Measurements from ENCODE around the gene COPS8.

COPS8 gene

DNA sequence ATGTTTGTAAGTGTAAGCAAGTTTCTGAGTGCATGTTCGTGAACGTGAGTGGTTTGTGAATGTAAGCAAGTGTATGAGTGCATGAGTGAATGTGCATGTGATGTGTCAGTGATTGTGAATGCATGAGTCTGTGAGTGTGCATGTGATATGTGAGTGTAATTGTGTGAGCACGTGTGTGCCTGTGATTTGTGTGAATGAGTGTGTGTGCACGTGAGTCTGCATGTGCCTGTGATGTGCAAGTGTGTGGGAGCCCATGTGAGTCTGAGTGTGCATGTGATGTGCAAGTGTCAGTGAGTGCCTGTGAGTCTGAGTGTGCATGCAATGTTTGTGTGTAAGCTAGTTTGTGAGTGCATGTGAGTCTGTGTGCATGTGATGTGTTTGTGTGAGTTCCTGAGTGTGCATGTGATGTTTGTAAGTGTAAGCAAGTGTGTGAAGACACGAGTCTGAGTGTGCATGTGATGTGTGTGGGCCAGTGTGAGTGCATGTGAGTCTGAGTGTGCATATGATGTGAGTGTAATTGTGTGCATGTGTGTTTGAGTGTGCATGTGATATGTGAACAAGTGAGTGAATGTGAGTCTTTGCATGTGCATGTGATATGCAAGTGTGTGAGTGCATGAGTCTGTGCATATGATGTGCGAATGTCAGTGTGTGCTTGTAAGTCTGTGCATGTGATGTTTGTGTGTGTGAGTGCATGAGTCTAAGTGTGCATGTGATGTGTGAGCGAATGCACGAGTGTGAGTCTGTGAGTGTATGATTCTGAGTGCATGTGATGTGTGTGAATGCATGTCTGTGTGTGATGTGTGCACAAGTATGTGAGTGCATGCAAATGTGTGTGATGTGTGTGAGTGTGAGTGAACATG is 45.1 kb downstream of the COPS8 start:
- H3K4me3 ChIP-seq (ENCODE audit: low read length): no peak overlapping the region
- TF ChIP-seq, protein P1, sequence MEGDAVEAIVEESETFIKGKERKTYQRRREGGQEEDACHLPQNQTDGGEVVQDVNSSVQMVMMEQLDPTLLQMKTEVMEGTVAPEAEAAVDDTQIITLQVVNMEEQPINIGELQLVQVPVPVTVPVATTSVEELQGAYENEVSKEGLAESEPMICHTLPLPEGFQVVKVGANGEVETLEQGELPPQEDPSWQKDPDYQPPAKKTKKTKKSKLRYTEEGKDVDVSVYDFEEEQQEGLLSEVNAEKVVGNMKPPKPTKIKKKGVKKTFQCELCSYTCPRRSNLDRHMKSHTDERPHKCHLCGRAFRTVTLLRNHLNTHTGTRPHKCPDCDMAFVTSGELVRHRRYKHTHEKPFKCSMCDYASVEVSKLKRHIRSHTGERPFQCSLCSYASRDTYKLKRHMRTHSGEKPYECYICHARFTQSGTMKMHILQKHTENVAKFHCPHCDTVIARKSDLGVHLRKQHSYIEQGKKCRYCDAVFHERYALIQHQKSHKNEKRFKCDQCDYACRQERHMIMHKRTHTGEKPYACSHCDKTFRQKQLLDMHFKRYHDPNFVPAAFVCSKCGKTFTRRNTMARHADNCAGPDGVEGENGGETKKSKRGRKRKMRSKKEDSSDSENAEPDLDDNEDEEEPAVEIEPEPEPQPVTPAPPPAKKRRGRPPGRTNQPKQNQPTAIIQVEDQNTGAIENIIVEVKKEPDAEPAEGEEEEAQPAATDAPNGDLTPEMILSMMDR (conservative IDR thresholded peaks at IDR 0.05; ENCODE audit: low read length): no peak
- DNase-seq (ENCODE audit: low read depth): no peak

DNA sequence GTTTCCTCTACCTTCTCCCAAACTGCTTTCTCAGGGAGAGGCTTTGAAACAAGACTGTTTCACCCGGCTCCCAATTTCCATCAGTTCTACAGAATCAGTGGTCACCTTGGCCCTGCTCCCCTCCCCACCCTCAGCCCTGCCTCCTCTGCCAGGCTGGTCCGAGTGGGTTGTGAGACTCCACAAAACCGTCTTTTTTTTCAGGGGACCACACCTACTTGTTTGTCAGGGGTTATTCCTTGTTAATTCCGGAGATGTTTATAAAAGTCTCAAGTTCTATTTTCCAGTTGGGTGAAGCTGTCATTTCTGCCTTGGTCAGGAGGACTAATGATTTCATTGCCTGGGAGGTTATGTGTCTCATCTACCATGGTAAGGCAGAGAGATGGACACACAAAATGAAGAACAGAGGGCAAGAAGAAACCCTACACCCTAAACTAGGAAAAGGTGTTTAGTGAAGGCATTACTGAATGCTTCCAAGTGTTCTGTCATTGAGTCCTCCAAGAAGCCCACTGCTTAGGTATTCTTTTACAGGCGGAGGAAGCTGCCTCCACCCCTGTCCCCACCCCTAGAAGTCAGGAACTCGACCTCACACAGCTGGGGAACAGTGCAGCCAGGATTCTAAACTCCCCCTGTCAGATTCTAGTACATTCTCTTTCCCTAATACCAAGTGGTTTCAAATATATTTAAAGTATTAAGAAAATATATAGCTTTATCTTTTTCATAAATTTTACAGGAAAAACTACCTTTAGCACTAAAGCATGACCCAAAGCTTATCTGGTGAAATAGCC is 46.3 kb downstream of the COPS8 start:
- TF ChIP-seq, protein P1 (conservative IDR thresholded peaks at IDR 0.05; ENCODE audit: low read length): no peak
- no peak overlapping the region for H3K4me3 ChIP-seq (ENCODE audit: low read length)
- no peak for DNase-seq (ENCODE audit: low read depth)

DNA sequence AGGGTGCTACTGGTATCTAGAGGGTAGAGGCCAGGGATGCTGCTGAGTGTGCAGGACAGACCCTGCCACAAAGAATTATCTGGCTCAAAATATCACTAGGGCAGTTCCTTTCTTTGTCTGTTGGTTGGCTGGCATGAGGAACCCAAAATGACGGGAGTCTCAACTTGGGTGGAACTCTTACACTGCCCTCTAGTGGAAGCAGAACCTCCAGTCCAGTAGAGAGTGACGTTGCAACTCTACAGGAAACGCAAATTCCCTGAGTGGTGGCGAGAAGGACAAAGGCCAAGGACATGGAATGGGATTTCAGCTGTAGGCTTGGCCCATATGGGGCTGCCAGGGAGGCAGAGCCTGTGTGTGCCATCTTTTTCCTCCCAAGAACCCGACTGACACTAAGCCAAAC is 47.1 kb downstream of the COPS8 start:
- TF ChIP-seq, protein P1 (conservative IDR thresholded peaks at IDR 0.05; ENCODE audit: low read length): peak; percentile 13; the same call in 1 of the 2 replicates
- H3K4me3 ChIP-seq (ENCODE audit: low read length): no peak overlapping the region
- DNase-seq (ENCODE audit: low read depth): no peak

DNA sequence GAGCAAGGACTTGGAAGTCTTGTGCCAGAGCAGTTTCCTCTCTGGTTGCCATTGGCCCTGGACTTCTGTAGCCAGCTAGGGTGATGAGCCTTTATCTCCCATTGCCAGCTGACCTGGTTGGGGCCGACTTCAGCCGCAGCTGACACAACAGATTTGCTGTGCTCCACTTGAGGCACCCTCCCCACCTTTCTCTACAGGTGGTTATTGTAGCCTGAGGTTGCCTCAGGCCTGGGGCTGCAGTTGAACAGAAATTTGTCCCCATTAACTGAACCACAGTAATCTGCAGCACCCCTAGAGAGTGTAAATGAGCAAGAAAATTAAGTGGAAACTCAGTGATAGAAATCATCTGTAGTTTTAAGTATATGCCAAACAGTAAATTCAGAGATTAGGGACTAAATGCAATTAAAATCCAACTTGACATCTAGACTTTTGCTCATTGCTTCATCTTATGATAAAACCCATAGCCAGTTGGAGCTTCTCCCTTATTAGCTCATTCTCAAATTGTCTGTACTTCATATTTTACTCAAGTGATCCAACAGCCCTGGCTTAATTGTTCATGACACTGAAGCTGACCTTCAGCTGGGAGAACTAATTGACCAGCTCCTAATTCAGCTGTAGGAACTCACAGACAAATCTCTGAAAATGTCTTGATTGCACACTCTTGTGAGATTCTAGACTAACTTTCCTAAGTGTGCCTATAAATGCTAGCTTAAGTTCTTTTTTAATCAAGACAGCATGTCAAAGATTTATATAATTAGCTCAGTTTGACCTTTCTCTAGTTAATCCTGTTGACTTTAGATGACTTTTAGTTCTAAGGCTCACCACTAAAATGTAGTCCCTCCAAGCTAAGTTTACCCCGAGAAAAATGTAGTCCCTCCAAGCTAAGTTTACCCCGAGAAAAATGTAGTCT is 48.9 kb downstream of the COPS8 start:
- DNase-seq (ENCODE audit: low read depth): no peak
- no peak overlapping the region for H3K4me3 ChIP-seq (ENCODE audit: low read length)
- TF ChIP-seq, protein P1 (conservative IDR thresholded peaks at IDR 0.05; ENCODE audit: low read length): no peak

DNA sequence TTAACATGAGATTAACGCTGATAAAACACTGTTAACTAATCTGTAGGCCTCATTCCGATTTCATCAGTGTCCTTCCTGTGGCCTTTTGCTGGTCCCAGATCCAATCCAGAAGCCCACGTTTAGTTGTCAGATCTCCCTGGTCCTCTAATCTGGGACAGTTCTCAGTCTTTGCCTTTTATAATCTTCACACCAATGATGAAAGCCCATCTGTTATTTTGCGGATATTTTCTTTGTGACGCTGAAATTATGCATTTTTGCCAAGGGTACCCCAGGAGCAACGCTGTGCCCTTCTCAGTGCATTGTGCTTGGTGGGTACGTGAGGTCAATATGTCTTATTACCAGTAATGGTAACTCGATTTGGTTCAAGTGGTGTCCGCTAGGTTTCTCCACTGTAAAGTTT is 51.1 kb downstream of the COPS8 start:
- TF ChIP-seq, protein P1 (conservative IDR thresholded peaks at IDR 0.05; ENCODE audit: low read length): no peak
- H3K4me3 ChIP-seq (ENCODE audit: low read length): no peak overlapping the region
- DNase-seq (ENCODE audit: low read depth): no peak

DNA sequence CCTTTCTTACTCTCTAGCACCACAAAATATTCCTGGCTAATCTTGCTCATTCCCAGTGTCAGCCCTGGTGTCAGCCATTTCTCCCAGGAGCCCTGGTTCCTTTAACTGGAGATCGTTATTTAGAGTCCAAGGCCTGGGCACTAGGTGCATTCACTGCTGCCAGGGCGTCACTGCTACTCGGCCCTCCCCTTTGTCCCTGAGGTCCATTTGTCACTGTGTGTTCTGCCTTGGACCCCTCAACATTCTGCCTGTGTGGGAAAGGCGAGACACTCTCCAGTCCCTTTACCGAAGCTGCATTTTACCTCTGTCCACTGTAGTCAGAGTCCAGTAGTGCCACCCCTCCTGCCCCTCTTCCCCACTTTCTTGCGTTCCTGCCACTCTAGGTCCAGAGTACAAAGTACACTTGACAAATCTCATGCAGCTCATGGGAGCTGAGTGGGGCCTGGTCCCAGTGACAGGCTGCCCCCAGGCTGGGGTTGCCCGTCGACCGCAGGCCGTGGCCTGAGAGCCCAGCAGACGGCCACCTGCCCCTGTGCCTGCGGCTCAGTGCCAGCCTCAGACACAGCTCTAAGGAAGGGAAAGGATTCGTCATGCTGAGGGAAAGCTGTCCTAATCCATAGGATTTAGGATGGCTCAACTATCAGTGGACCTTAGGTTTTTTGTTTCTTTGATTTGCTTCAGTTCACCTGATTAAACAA is 52.1 kb downstream of the COPS8 start:
- no peak overlapping the region for H3K4me3 ChIP-seq (ENCODE audit: low read length)
- TF ChIP-seq, protein P1 (conservative IDR thresholded peaks at IDR 0.05; ENCODE audit: low read length): no peak
- DNase-seq (ENCODE audit: low read depth): no peak
